PC-3 (cell line): ENCODE results near the gene TAC4. TPM values are rescaled to one million over a fixed set of nuclear protein-coding genes. Genes with fewer than 3 reads are reported as not detected.

Source experiments
- ATAC-seq: fragments of 200-7000 bp; cut with Tn5 transposase; 2 replicates; pipeline ENCODE4 v1.9.1; 2020; ENCODE audit warnings: mild to moderate bottlenecking, moderate library complexity
- BruUV-seq: library from RNA; stranded (reverse); fragments of 400-500 nt; replicated peaks from 2 replicates; lab custom pipeline; 2021; lab: Mats Ljungman, UMichigan
- CTCF ChIA-PET: fragments of 300-600 bp; sonication (Branson Sonifier 250); formaldehyde crosslinking; loops from one replicate; lab custom pipeline; 2022; ENCODE audit warnings: antibody characterized with exemption; lab: Charles Lee
- POLR2A ChIA-PET: fragments of 300-600 bp; sonication (Branson Sonifier 250); formaldehyde crosslinking; loops from one replicate; lab custom pipeline; 2022; ENCODE audit warnings: antibody characterized with exemption; ENCODE audit not compliant: unreplicated experiment; lab: Charles Lee
- DNase-seq: peaks from one replicate; pipeline ENCODE4 v3.0.0-alpha.2; 2015
- H2AFZ ChIP-seq: fragments of 300-600 bp; sonication (generic); 2 replicates; pipeline ENCODE4 v1.6.0; 2016; ENCODE audit warnings: antibody characterized with exemption, low read length
- H3F3A ChIP-seq: fragments of 300-600 bp; sonication (generic); one replicate; pipeline ENCODE4 v1.6.0; 2017; ENCODE audit warnings: antibody characterized with exemption, low read length, control low read depth, mild to moderate bottlenecking; ENCODE audit not compliant: unreplicated experiment
- H3K27ac ChIP-seq: fragments of 300-600 bp; sonication (generic); 2 replicates; pipeline ENCODE4 v1.5.1; 2016; ENCODE audit warnings: mild to moderate bottlenecking, low read length
- H3K27me3 ChIP-seq: fragments of 300-600 bp; sonication (generic); 2 replicates; pipeline ENCODE4 v1.6.1; 2016; ENCODE audit warnings: low read length, mixed read lengths
- H3K36me3 ChIP-seq: fragments of 300-600 bp; sonication (generic); 2 replicates; pipeline ENCODE4 v1.6.1; 2016; ENCODE audit warnings: low read depth, mixed run types, low read length, mixed read lengths
- H3K4me1 ChIP-seq: fragments of 300-600 bp; sonication (generic); 2 replicates; pipeline ENCODE4 v1.5.1; 2016; ENCODE audit warnings: low read length; ENCODE audit not compliant: insufficient read depth
- H3K4me2 ChIP-seq: fragments of 300-600 bp; sonication (generic); 2 replicates; pipeline ENCODE4 v1.6.0; 2016; ENCODE audit warnings: low read length
- H3K4me3 ChIP-seq: fragments of 300-600 bp; sonication (generic); 2 replicates; pipeline ENCODE4 v1.5.1; 2016; ENCODE audit warnings: mild to moderate bottlenecking, low read length, mixed read lengths
- H3K79me2 ChIP-seq: fragments of 300-600 bp; sonication (generic); 2 replicates; pipeline ENCODE4 v1.6.1; 2017; ENCODE audit warnings: low read length, mixed read lengths
- H3K9ac ChIP-seq: fragments of 300-600 bp; sonication (generic); 2 replicates; pipeline ENCODE4 v1.6.0; 2016; ENCODE audit warnings: mild to moderate bottlenecking, low read length
- H3K9me2 ChIP-seq: fragments of 300-600 bp; sonication (generic); replicated peaks from 2 replicates; pipeline ENCODE4 v1.6.1; 2016; ENCODE audit warnings: mixed run types, low read length, mixed read lengths
- H3K9me3 ChIP-seq: fragments of 300-600 bp; sonication (generic); 2 replicates; pipeline ENCODE4 v1.6.1; 2016; ENCODE audit warnings: low read length, mixed read lengths
- H4K20me1 ChIP-seq: fragments of 300-600 bp; sonication (generic); 2 replicates; pipeline ENCODE4 v1.6.1; 2016; ENCODE audit warnings: low read length, mixed read lengths
- EZH2 ChIP-seq: fragments of 300-600 bp; sonication (generic); IDR thresholded peaks from one replicate; pipeline ENCODE4 v1.6.1; 2017; ENCODE audit warnings: antibody characterized with exemption, mild to moderate bottlenecking, low read length; ENCODE audit not compliant: unreplicated experiment
- EZH2phosphoT487 ChIP-seq: fragments of 300-600 bp; sonication (generic); IDR thresholded peaks from 2 replicates; pipeline ENCODE4 v1.6.1; 2018; ENCODE audit warnings: mild to moderate bottlenecking, antibody characterized with exemption, low read length, borderline replicate concordance
- intact Hi-C: fragments of 100-400 bp; cut with micrococcal nuclease; formaldehyde crosslinking; loops from 2 replicates; pipeline ENCODE4 v1.9.0; 2023
- total RNA-seq: library from RNA; depleted of rRNA; stranded (reverse); fragments of >200 nt; gene quantifications from 2 replicates; pipeline ENCODE4 v1.2.3, GENCODE V29; 2014
- TF ChIP-seq, protein P1 (sequence below): fragments of 300-600 bp; sonication (generic); conservative IDR thresholded peaks from 2 replicates; pipeline ENCODE4 v1.5.1; 2017; ENCODE audit warnings: antibody characterized with exemption, low read depth, mild to moderate bottlenecking, low read length

The TAC4 gene
- total RNA-seq, 1 experiment from 2014 or later: not detected

DNA sequence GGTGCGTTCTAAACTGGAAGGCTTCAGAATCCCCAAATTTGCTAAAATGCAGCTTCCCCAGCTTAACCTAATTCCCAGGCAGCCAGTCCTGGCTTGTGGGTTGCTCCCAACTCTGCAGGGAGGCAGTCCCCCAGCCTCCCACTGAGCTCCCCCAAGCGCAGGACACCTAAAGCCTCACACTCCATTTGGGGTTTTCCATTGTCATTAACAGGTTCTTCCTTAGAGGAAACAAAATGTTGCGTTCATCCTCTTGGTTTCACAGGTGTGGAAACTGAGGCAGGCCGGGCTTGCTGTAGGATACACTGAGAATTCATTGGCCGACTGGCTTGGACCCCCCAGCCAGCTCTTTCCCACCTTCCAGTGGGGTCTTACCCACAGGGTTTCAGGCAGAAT, 2.3 kb upstream of the TAC4 start:
- Histone ChIP-seq H3K9ac (no peak overlapping the region), H3K4me1 (no peaks in the 10 kb centered on the region; the same call in 1 of the 2 replicates), H2AFZ (no peak overlapping the region), H3F3A (no peaks in the 10 kb centered on the region), H3K27ac (no peak overlapping the region), H3K4me3 (no peak overlapping the region), H3K9me2 (no peaks in the 10 kb centered on the region), H3K9me3 (no peaks in the 10 kb centered on the region), H3K27me3 (peaks cover 3% of the 10 kb centered on the region; the same call in 1 of the 2 replicates), H3K79me2 (no peaks in the 10 kb centered on the region), H4K20me1 (no peaks in the 10 kb centered on the region), H3K4me2 (no peak overlapping the region), H3K36me3 (no peaks in the 10 kb centered on the region)
- BruUV-seq: no TSS peak
- TF ChIP-seq EZH2phosphoT487 (no peak), EZH2 (no peak)
- TF ChIP-seq, protein P1, sequence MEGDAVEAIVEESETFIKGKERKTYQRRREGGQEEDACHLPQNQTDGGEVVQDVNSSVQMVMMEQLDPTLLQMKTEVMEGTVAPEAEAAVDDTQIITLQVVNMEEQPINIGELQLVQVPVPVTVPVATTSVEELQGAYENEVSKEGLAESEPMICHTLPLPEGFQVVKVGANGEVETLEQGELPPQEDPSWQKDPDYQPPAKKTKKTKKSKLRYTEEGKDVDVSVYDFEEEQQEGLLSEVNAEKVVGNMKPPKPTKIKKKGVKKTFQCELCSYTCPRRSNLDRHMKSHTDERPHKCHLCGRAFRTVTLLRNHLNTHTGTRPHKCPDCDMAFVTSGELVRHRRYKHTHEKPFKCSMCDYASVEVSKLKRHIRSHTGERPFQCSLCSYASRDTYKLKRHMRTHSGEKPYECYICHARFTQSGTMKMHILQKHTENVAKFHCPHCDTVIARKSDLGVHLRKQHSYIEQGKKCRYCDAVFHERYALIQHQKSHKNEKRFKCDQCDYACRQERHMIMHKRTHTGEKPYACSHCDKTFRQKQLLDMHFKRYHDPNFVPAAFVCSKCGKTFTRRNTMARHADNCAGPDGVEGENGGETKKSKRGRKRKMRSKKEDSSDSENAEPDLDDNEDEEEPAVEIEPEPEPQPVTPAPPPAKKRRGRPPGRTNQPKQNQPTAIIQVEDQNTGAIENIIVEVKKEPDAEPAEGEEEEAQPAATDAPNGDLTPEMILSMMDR: no peak
- ChIA-PET POLR2A (no interaction called here), CTCF (no interaction called here)
- intact Hi-C loops: no loop called here
- DNase-seq (no peak), ATAC-seq (no peak)

DNA sequence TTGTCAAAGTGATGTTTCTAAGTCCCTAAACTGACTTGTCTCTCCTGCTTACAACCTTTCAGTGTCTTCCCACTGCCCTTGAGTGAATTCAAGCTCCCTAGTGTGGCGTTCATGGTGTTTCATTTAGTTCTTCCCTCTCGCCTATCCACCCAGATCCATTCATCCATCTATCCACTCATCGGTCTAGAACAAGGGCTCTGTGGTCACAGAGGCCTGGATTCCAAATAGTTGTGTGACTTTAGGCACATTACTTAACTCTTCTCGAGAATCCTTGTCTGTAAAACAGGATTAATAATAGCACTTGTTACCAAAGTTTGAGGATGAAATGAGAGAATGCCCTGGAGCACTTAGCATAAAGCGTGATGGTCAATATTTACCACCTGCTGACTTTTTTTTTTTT, 870 bp upstream of the TAC4 start:
- ATAC-seq (no peak), DNase-seq (no peak)
- Histone ChIP-seq H4K20me1 (no peaks in the 10 kb centered on the region), H3K27me3 (peaks cover 3% of the 10 kb centered on the region; the same call in 1 of the 2 replicates), H3F3A (no peaks in the 10 kb centered on the region), H3K4me2 (no peak overlapping the region), H3K4me3 (no peak overlapping the region), H3K9ac (no peak overlapping the region), H3K79me2 (no peaks in the 10 kb centered on the region), H3K9me3 (no peaks in the 10 kb centered on the region), H3K27ac (no peak overlapping the region), H3K9me2 (no peaks in the 10 kb centered on the region), H3K36me3 (no peaks in the 10 kb centered on the region), H2AFZ (no peak overlapping the region), H3K4me1 (no peaks in the 10 kb centered on the region; the same call in 1 of the 2 replicates)
- CTCF ChIA-PET: no interaction called here
- no peak for TF ChIP-seq EZH2
- TF ChIP-seq, protein P1: no peak
- TF ChIP-seq EZH2phosphoT487: no peak
- intact Hi-C loops: no loop called here
- no TSS peak for BruUV-seq
- POLR2A ChIA-PET: no interaction called here

DNA sequence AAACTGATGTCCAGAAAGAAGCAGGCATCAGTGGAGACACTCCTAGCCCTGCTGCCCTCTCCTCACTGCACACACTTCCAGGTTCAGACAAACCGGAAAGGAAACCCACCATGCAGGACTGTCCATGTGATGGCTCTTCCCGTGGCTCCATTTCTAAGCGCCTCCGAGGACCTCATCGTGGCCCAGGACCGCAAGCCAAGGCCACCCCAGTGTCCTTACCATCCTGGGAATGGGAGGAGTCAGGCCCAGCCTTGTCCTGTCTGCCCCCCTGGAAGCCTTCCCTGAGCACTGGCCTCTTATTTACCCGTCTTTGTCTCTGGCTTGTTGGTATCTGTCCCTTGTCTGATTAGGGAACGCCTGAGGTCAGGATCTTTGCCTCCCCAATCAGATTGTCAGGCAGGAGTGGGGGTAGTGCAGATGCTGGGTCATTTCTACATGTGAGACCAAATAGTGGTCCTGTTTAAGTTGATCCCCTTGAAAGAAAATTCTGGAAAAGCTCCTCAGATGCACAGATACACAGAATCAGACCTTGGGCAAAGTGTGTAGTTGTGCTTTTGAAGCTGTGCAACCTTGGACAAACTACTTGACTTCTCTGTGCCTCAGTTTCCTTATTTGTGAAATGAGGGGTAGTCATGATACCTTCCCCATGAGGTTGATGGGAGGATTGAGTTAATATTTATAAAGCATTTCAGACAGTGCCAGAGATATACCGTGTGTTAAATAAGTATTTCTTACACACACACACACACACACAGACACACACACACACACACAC, 744 bp downstream of the TAC4 start:
- H3K4me1 ChIP-seq: no peaks in the 10 kb centered on the region; the same call in 1 of the 2 replicates
- H3K4me2 ChIP-seq: no peak overlapping the region
- H3K9ac ChIP-seq: no peak overlapping the region
- H4K20me1 ChIP-seq: no peaks in the 10 kb centered on the region
- ATAC-seq (no peak), DNase-seq (no peak)
- no peaks in the 10 kb centered on the region for H3K9me2 ChIP-seq
- H3K9me3 ChIP-seq: no peaks in the 10 kb centered on the region
- no peaks in the 10 kb centered on the region for H3K79me2 ChIP-seq
- intact Hi-C loops: no loop called here
- TF ChIP-seq EZH2phosphoT487: no peak
- TF ChIP-seq, protein P1: no peak
- no peak for TF ChIP-seq EZH2
- no peak overlapping the region for H2AFZ ChIP-seq
- no peaks in the 10 kb centered on the region for H3K36me3 ChIP-seq
- peaks cover 3% of the 10 kb centered on the region; the same call in 1 of the 2 replicates for H3K27me3 ChIP-seq
- no peaks in the 10 kb centered on the region for H3F3A ChIP-seq
- ChIA-PET POLR2A (no interaction called here), CTCF (no interaction called here)
- BruUV-seq: no TSS peak
- no peak overlapping the region for H3K27ac ChIP-seq
- H3K4me3 ChIP-seq: no peak overlapping the region
